Ishikawa (cell line): ENCODE measurements around the gene PANX2.

Source experiments
- EGR1 ChIP-seq: IDR thresholded peaks from 2 replicates; pipeline ENCODE4 v1.6.1; 2012
- EP300 ChIP-seq: IDR thresholded peaks from 2 replicates; pipeline ENCODE4 v1.6.1; 2012; ENCODE audit warnings: borderline replicate concordance
- RAD21 ChIP-seq: IDR thresholded peaks from 2 replicates; pipeline ENCODE4 v1.6.1; 2012; ENCODE audit warnings: low read depth
- TAF1 ChIP-seq: IDR thresholded peaks from 2 replicates; pipeline ENCODE4 v1.6.1; 2012; ENCODE audit warnings: low read depth, mild to moderate bottlenecking
- TEAD4 ChIP-seq: IDR thresholded peaks from 2 replicates; pipeline ENCODE4 v1.6.1; 2012
- YY1 ChIP-seq: IDR thresholded peaks from 2 replicates; pipeline ENCODE4 v1.6.1; 2012; ENCODE audit warnings: low read depth
- TF ChIP-seq, protein P1 (sequence below): IDR thresholded peaks from 2 replicates; pipeline ENCODE4 v1.6.1; 2012
- TF ChIP-seq, protein P2 (sequence below): IDR thresholded peaks from 2 replicates; pipeline ENCODE4 v1.6.1; 2012; ENCODE audit warnings: low read depth, mild to moderate bottlenecking

DNA sequence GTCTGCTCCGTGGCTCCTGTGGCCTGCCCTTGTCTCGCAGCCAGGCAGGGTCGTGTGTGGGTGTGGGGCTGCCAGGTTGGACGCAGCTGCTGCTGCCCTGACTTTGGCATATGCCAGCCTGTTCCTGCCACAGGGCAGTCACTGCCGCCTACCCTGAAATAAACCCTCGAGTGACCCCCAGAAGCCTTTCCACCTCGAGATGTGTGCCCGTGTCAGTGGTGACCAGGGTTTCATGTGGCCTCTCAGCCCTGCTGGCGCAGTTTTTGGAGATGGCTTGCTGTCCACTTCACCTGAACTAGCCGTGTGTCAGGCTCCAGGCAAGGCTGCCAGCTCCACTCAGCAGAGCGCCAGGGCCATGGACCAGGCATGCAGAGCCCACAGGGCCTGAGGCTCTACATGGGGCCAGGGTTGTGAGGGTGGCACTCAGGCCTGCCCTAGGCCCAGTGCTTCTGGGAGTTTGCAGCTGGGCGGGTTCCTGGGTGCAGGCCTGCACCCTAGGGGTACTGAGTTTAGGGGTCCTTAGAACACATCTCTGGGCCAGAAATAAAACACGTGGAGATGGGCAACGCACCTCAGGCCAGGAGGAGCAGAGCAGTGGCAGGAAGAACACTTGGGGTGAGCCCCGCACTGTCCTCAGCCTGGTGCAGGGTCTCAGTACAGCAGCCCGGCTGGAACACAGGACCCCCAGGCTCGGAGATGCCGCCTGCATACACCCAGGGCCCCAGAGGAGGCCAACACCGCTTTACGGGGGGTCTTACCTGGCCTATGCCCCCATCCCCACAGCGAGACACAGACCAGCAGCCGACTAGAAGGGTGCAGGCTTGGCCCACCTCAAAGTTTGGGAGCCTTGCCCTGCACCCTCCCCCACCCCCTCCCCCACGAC, 8.8 kb upstream of the PANX2 start:
- TF ChIP-seq EP300 (no peak), TAF1 (no peak), YY1 (no peak), EGR1 (no peak), RAD21 (no peak), TEAD4 (no peak)
- TF ChIP-seq, protein P1, sequence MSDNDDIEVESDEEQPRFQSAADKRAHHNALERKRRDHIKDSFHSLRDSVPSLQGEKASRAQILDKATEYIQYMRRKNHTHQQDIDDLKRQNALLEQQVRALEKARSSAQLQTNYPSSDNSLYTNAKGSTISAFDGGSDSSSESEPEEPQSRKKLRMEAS: no peak
- TF ChIP-seq, protein P2, sequence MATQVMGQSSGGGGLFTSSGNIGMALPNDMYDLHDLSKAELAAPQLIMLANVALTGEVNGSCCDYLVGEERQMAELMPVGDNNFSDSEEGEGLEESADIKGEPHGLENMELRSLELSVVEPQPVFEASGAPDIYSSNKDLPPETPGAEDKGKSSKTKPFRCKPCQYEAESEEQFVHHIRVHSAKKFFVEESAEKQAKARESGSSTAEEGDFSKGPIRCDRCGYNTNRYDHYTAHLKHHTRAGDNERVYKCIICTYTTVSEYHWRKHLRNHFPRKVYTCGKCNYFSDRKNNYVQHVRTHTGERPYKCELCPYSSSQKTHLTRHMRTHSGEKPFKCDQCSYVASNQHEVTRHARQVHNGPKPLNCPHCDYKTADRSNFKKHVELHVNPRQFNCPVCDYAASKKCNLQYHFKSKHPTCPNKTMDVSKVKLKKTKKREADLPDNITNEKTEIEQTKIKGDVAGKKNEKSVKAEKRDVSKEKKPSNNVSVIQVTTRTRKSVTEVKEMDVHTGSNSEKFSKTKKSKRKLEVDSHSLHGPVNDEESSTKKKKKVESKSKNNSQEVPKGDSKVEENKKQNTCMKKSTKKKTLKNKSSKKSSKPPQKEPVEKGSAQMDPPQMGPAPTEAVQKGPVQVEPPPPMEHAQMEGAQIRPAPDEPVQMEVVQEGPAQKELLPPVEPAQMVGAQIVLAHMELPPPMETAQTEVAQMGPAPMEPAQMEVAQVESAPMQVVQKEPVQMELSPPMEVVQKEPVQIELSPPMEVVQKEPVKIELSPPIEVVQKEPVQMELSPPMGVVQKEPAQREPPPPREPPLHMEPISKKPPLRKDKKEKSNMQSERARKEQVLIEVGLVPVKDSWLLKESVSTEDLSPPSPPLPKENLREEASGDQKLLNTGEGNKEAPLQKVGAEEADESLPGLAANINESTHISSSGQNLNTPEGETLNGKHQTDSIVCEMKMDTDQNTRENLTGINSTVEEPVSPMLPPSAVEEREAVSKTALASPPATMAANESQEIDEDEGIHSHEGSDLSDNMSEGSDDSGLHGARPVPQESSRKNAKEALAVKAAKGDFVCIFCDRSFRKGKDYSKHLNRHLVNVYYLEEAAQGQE: no peak
